HCT116 (cell line): Measurements from ENCODE around the gene HOXC6. TPM values are rescaled to one million over a fixed set of nuclear protein-coding genes. Genes with fewer than 3 reads are reported as not detected.

Source experiments
- ATAC-seq: fragments of 200-7000 bp; cut with Tn5 transposase; 2 replicates; pipeline ENCODE4 v1.9.1; 2020; ENCODE audit warnings: mild to moderate bottlenecking, moderate library complexity
- BruUV-seq: library from RNA; stranded (reverse); fragments of 400-500 nt; replicated peaks from 2 replicates; lab custom pipeline; 2021; lab: Mats Ljungman, UMichigan
- CTCF ChIA-PET: fragments of 300-600 bp; sonication (Branson Sonifier 250); formaldehyde crosslinking; loops from one replicate; lab custom pipeline; 2021; ENCODE audit warnings: antibody characterized with exemption; lab: Charles Lee
- POLR2A ChIA-PET: fragments of 300-600, 350-600 bp; sonication (Branson Sonifier 250); formaldehyde crosslinking; loops from one replicate; lab custom pipeline; 2021; ENCODE audit warnings: antibody characterized with exemption; lab: Charles Lee
- RAD21 ChIA-PET, 2 experiments: fragments of 300-600 bp; sonication (Branson Sonifier 250); formaldehyde crosslinking; loops; one replicate each; lab custom pipeline; 2023; ENCODE audit warnings: low total read pairs in 2 of 2; ENCODE audit not compliant: uncharacterized antibody in 2 of 2, unreplicated experiment in 2 of 2, low non-redundant PET in 1 of 2; lab: Charles Lee
- DNase-seq: peaks from one replicate; pipeline ENCODE4 v3.0.0-alpha.2; 2010; ENCODE audit warnings: low read depth, low spot score
- H2AFZ ChIP-seq: fragments of 200-600 bp; shearing (Covaris generic), sonication (generic); 2 replicates; pipeline ENCODE4 v1.6.1; 2017; ENCODE audit warnings: low read depth, mixed run types, mixed read lengths, antibody characterized with exemption, low read length; ENCODE audit not compliant: poor library complexity, severe bottlenecking
- H3K27ac ChIP-seq: 2 replicates; pipeline ENCODE4 v1.5.1; 2012; ENCODE audit warnings: low read depth, low read length
- H3K27me3 ChIP-seq: fragments of 200-600 bp; sonication (generic); 2 replicates; pipeline ENCODE4 v1.6.1; 2016; ENCODE audit warnings: mixed run types, low read length, mixed read lengths; ENCODE audit not compliant: insufficient read depth
- H3K36me3 ChIP-seq, 2 experiments: fragments of 200-500 bp in 1 of 2; fragments of 200-600 bp in 1 of 2; sonication (Bioruptor generic) in 1 of 2; sonication (generic) in 1 of 2; 2 replicates each; pipeline versions ENCODE4 v1.5.1 to v1.6.1; 2014 to 2016; ENCODE audit warnings: low read length in 2 of 2, inconsistent platforms in 1 of 2, mixed read lengths in 1 of 2, mixed run types in 1 of 2; ENCODE audit not compliant: insufficient read depth in 2 of 2, control insufficient read depth in 1 of 2
- H3K4me1 ChIP-seq, 2 experiments: fragments of 200-600 bp in 1 of 2; sonication (generic) in 1 of 2; 2 replicates each; pipeline versions ENCODE4 v1.5.1 to v1.6.1; 2012 to 2017; ENCODE audit warnings: low read length in 2 of 2, inconsistent platforms in 1 of 2, mild to moderate bottlenecking in 1 of 2, mixed read lengths in 1 of 2, mixed run types in 1 of 2, moderate library complexity in 1 of 2; ENCODE audit not compliant: insufficient read depth in 2 of 2, control insufficient read depth in 1 of 2
- H3K4me2 ChIP-seq: fragments of 200-600 bp; sonication (generic); 2 replicates; pipeline ENCODE4 v1.6.1; 2017; ENCODE audit warnings: mixed run types, low read length, mixed read lengths
- H3K4me3 ChIP-seq, 2 experiments: fragments of 200-600 bp in 1 of 2; sonication (generic) in 1 of 2; replicated peaks in 1 of 2; 2 replicates each; pipeline ENCODE4 v1.5.1; 2011 to 2016; ENCODE audit warnings: low read length in 2 of 2, control low read depth in 1 of 2, low read depth in 1 of 2, mild to moderate bottlenecking in 1 of 2, mixed read lengths in 1 of 2, mixed run types in 1 of 2
- H3K79me2 ChIP-seq: fragments of 200-600 bp; sonication (generic); 2 replicates; pipeline ENCODE4 v1.6.1; 2017; ENCODE audit warnings: mild to moderate bottlenecking, mixed run types, low read length, moderate library complexity, mixed read lengths; ENCODE audit not compliant: insufficient read depth
- H3K9ac ChIP-seq: fragments of 200-600 bp; sonication (generic); 2 replicates; pipeline ENCODE4 v1.6.1; 2016; ENCODE audit warnings: low read length, mixed read lengths
- H3K9me2 ChIP-seq: fragments of 200-600 bp; sonication (generic), shearing (Covaris generic); 2 replicates; pipeline ENCODE4 v1.6.1; 2017; ENCODE audit warnings: mixed run types, mild to moderate bottlenecking, moderate library complexity; ENCODE audit not compliant: insufficient read depth
- H3K9me3 ChIP-seq, 2 experiments: fragments of 200-500 bp in 1 of 2; fragments of 200-600 bp in 1 of 2; sonication (Bioruptor generic) in 1 of 2; sonication (generic) in 1 of 2; 2 replicates each; pipeline ENCODE4 v1.6.1; 2014 to 2017; ENCODE audit warnings: low read length in 2 of 2, mixed read lengths in 2 of 2, inconsistent platforms in 1 of 2, low read depth in 1 of 2, mild to moderate bottlenecking in 1 of 2, mixed run types in 1 of 2, moderate library complexity in 1 of 2; ENCODE audit not compliant: control insufficient read depth in 1 of 2, insufficient read depth in 1 of 2
- H4K20me1 ChIP-seq: fragments of 200-600 bp; sonication (generic), shearing (Covaris generic); 2 replicates; pipeline ENCODE4 v1.6.1; 2017; ENCODE audit warnings: mixed run types, mild to moderate bottlenecking, moderate library complexity; ENCODE audit not compliant: insufficient read depth
- CBX3 ChIP-seq: IDR thresholded peaks from 2 replicates; pipeline ENCODE4 v1.6.1; 2012; ENCODE audit warnings: low read depth
- EGR1 ChIP-seq: IDR thresholded peaks from 2 replicates; pipeline ENCODE4 v1.6.1; 2012; ENCODE audit warnings: low read depth
- EZH2 ChIP-seq: fragments of 200-600 bp; sonication (generic); IDR thresholded peaks from 2 replicates; pipeline ENCODE4 v1.6.1; 2017; ENCODE audit warnings: antibody characterized with exemption, mixed run types
- EZH2phosphoT487 ChIP-seq: fragments of 200-600 bp; IDR thresholded peaks from 2 replicates; pipeline ENCODE4 v1.6.1; 2018; ENCODE audit warnings: antibody characterized with exemption, borderline replicate concordance
- FOSL1 ChIP-seq: IDR thresholded peaks from 2 replicates; pipeline ENCODE4 v1.6.1; 2012; ENCODE audit warnings: low read depth
- JUND ChIP-seq: IDR thresholded peaks from 2 replicates; pipeline ENCODE4 v1.6.1; 2012
- POLR2A ChIP-seq: IDR thresholded peaks from 2 replicates; pipeline ENCODE4 v1.7.0; 2011; ENCODE audit warnings: borderline replicate concordance; ENCODE audit not compliant: insufficient read depth, insufficient read length; ENCODE audit errors: extremely low read depth
- POLR2AphosphoS5 ChIP-seq: IDR thresholded peaks from 2 replicates; pipeline ENCODE4 v1.6.1; 2011; ENCODE audit warnings: mild to moderate bottlenecking, low read depth, low read length, moderate library complexity
- RAD21 ChIP-seq: IDR thresholded peaks from 2 replicates; pipeline ENCODE4 v1.6.1; 2012; ENCODE audit warnings: low read depth, mild to moderate bottlenecking
- SRF ChIP-seq: IDR thresholded peaks from 2 replicates; pipeline ENCODE4 v1.6.1; 2012; ENCODE audit warnings: low read depth
- YY1 ChIP-seq: IDR thresholded peaks from 2 replicates; pipeline ENCODE4 v1.6.1; 2011; ENCODE audit warnings: low read length, low read depth, moderate library complexity, mild to moderate bottlenecking; ENCODE audit not compliant: insufficient replicate concordance; ENCODE audit errors: extremely low read depth
- ZBTB33 ChIP-seq: IDR thresholded peaks from 2 replicates; pipeline ENCODE4 v1.6.1; 2011; ENCODE audit warnings: mild to moderate bottlenecking, low read length, moderate library complexity; ENCODE audit not compliant: insufficient replicate concordance; ENCODE audit errors: extremely low read depth
- intact Hi-C: fragments of 100-400 bp; cut with micrococcal nuclease; formaldehyde crosslinking; loops from 2 replicates; pipeline ENCODE4 v1.10.0; 2022
- total RNA-seq: library from RNA; stranded (reverse); gene quantifications from one replicate; pipeline ENCODE4 v1.2.1, GENCODE V29; 2021; ENCODE audit not compliant: unreplicated experiment

The HOXC6 gene
- total RNA-seq, 1 experiment from 2014 or later: 3.1 TPM

- H3K9ac ChIP-seq: no peak overlapping the region
- TF ChIP-seq FOSL1 (no peak), RAD21 (no peak), EGR1 (no peak), EZH2phosphoT487 (no peak), CBX3 (no peak), JUND (no peak), ZBTB33 (no peak), YY1 (no peak), POLR2A (no peak), SRF (no peak), POLR2AphosphoS5 (no peak), EZH2 (no peak)
- TF ChIP-seq, all 23 proteins: peak for 0
- no peak overlapping the region for H3K27ac ChIP-seq
- no peak overlapping the region for H2AFZ ChIP-seq
- no peaks in the 10 kb centered on the region for H3K27me3 ChIP-seq
- no peaks in the 10 kb centered on the region for H3K9me2 ChIP-seq
- RAD21 ChIA-PET: no interaction called here
- no TSS peak for BruUV-seq
- no peaks in the 10 kb centered on the region for H3K79me2 ChIP-seq
- no peak for ATAC-seq
- H3K9me3 ChIP-seq: no peaks in the 10 kb centered on the region
- DNase-seq: no peak
- intact Hi-C loops: no loop called here
- no peaks in the 10 kb centered on the region for H3K36me3 ChIP-seq
- H3K4me2 ChIP-seq: no peak overlapping the region
- H3K4me1 ChIP-seq: peaks cover 0 to 5% of the 10 kb centered on the region in 2 experiments; a peak in 3 of 4 replicates
- CTCF ChIA-PET: interaction anchor here (2.6 kb wide), 1 partner anchor 9 kb away, joined by 7 read pairs; no protein-coding TSS in a partner anchor
- POLR2A ChIA-PET: interaction anchor here (0.6 kb wide), 1 partner anchor 9 kb away, joined by 3 read pairs; no protein-coding TSS in a partner anchor
- H3K4me3 ChIP-seq: no peak overlapping the region
- H4K20me1 ChIP-seq: no peaks in the 10 kb centered on the region
Measured at GRCh38 chr12:54026640-54027441, 1.4 kb upstream of the HOXC6 start.
